GM19372 (cell line): Measurements from ENCODE around the gene CDC42SE1.
A peak's percentile ranks its signal among the peaks of the same experiment; 100 is the strongest.

Source experiments
- ATAC-seq: cut with Tn5 transposase; IDR thresholded peaks from one replicate; pipeline ENCODE4 v1.9.1; 2021; ENCODE audit warnings: mild to moderate bottlenecking, low read depth, moderate library complexity; ENCODE audit not compliant: unreplicated experiment

The CDC42SE1 gene

DNA sequence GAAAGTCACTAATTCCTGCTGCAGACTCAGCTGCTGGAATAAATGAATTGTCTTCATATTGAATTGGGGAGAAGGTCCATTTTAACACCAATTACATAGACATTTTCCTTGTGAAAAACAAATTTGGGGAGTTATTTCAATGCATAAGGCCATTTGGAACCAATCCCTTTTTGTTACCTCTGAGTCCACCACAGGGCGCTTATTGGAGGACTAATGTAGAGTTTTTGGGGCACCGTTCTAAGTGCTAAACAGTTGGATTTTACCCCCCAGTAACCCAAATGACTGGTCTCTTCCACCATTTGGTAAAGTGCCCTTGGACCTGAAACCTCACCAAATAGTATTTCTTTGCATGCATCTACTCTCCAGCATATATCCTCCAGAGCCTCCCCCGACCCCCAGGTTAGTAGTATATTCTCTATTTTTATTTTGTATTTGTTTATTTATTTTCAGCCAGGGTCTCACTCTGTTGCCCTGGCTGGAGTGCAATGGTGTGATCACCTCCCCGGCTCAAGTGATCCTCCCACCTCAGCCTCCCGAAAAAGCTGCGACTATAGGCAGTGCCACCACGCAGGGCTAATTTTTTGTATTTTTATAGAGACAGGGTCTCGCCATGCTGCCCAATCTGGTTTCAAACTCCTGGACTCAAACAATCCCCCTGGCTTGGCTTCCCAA lies 49.6 kb downstream of the CDC42SE1 start:
- ATAC-seq = no peak

DNA sequence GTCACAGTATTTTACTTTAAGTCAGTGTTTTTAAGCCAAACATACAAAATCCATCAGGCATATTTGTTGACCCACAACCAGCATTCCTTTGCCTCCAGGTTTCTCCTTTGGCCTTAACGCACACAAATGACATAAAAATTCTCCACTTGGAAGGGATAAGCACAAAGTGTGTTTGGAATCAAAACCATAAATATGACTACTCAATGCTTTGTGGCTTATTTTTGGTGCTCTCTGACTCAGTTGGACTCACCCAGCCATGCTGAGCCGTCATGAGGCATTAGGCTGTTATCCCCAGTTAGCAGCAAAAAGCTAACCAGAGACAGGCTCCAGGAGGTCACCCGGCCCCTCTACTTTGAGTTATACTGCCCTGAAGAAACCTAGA lies 50.2 kb downstream of the CDC42SE1 start:
- ATAC-seq = no peak

- ATAC-seq = peak; percentile 86
These were observed 50.9 kb downstream of the CDC42SE1 start, which contains the start of gene PRUNE1 for GRCh38 chr1:151008244-151009205. TSS of gene PRUNE1 (plus strand) at chr1:151008449. CDS start at chr1:151008633, 184 bp downstream.

DNA sequence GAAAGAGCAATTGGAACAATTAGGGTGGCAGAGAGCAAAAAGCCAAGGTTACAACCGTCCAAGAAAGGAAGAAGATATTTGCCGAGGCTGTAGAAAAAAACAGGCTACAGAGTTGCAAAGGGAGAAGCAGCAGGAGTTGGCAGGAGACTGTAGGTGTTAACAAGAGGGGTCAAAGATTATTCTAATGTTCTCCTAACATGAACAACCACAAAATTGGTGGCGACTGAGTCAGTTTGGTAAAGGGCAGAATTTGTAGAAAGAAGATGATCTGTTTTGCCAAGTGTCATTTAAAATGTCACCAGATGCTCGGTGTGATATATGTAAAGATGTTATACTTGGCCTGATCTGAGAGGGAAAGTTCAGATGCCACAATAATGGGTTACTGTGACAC lies 51.6 kb downstream of the CDC42SE1 start:
- ATAC-seq = no peak

DNA sequence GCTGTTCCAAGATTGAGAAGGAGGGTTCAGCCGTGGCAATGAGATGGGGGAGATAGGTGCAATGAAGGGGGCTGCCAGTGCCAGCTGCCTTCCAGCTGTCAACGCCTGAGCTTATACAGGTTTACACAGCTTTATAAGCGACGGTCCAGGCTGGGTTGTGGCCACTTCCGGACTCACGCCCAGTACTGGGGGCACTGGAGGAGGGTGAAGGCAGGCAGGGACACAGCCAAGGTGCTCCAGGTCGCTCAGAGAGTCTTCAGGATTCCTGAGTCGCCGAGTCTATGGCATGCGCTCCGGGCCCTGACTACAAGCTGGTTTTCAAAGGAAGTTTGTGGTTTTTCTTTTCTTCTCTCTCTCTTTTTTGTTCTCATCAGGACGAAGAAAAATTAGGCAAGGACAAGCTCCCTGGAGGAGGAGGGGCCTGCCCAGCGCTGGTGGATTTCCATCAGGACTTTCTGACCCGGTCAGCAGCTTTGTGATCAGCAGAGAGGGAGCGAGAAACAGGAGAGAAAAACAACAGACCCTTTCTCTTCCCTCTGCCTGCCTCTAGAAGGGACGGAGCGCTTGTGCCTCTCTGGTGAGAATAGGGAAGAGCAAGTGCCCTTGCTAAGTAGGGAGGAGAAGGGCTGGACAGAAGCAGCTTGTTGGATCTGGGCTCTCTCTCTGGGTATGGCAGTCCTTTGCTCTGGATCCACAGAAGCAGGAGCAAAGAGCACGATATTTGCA lies 52.9 kb downstream of the CDC42SE1 start, which contains the start of gene MINDY1:
TSS of gene MINDY1 (minus strand) at position 576 of the 726 bp plus-strand sequence. CDS start 4,285 bp downstream, outside the sequence.
- no peak for ATAC-seq

DNA sequence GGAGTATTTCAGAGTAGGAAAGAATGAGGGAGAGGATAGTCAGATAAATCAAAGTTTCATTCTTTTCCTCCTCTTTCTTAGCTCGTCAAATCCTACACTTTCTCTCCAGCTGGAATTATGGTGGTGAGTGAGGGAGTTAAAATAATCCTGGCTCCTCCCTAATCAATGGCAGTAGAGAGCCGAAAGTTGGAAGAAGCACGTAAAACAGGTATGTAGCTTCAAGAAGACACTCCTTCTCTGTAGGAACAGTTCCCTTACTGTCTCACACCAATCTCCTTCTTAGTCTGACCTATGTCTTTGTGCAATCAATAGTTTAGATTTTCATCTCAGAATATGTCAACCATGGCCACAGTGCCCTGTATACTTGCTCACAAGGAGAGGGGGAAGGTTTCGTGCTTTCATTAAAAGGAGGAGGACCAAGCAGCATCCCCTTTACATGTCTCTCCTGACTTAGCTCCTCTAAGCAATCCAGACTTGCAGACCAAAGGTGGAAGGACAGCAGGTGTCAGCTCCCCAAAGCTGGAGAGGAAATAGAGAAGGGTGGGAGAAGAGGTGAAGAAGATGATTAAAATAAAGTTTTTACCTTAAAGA lies 53.6 kb downstream of the CDC42SE1 start:
- ATAC-seq = no peak

GRCh38 chr1:151003180-151003579 lies 56.2 kb downstream of the CDC42SE1 start:
- ATAC-seq = no peak

- no peak for ATAC-seq
These were observed 56.8 kb downstream of the CDC42SE1 start for GRCh38 chr1:151002611-151003010.

GRCh38 chr1:151002051-151002450 lies 57.4 kb downstream of the CDC42SE1 start:
- no peak for ATAC-seq

- ATAC-seq = no peak
These were observed 57.8 kb downstream of the CDC42SE1 start for GRCh38 chr1:151001602-151002001.
